Erythroblast (primary cell): ENCODE results near the gene SLC36A3.

ENCODE experiments used
- GATA1 ChIP-seq: IDR thresholded peaks from 2 replicates; pipeline ENCODE4 v1.6.1; 2011; ENCODE audit warnings: low read depth, mild to moderate bottlenecking, control low read depth, low read length, moderate library complexity
- POLR2A ChIP-seq: IDR thresholded peaks from 2 replicates; pipeline ENCODE4 v1.6.1; 2011; ENCODE audit warnings: mild to moderate bottlenecking, low read length

- TF ChIP-seq POLR2A (no peak), GATA1 (no peak)
These were observed 53.1 kb downstream of the SLC36A3 start for GRCh38 chr5:151250346-151251000.
